Duodenal mucosa (tissue), 2 donors: ENCODE measurements around the gene SGIP1.
A peak's percentile ranks its signal among the peaks of the same experiment; 100 is the strongest.

Experiments
- H3K27ac ChIP-seq: one replicate; pipeline ENCODE4 v1.7.0; 2013; ENCODE audit warnings: low read depth, low read length
- H3K27me3 ChIP-seq, 2 donors: one replicate each; pipeline ENCODE4 v1.7.0; 2013; ENCODE audit warnings: low read length in 2 of 2, control low read depth in 1 of 2; ENCODE audit not compliant: insufficient read depth in 2 of 2, control insufficient read depth in 1 of 2
- H3K36me3 ChIP-seq, 2 donors: one replicate each; pipeline ENCODE4 v1.7.0; 2013; ENCODE audit warnings: low read length in 2 of 2, control low read depth in 1 of 2; ENCODE audit not compliant: insufficient read depth in 2 of 2, control insufficient read depth in 1 of 2
- H3K4me1 ChIP-seq, 2 donors: one replicate each; pipeline ENCODE4 v1.7.0; 2013; ENCODE audit warnings: low read length in 2 of 2, control low read depth in 1 of 2; ENCODE audit not compliant: insufficient read depth in 2 of 2, control insufficient read depth in 1 of 2
- H3K4me3 ChIP-seq, 2 donors: one replicate each; pipeline ENCODE4 v1.7.0; 2013; ENCODE audit warnings: low read length in 2 of 2, low read depth in 1 of 2
- H3K9ac ChIP-seq, 2 donors: one replicate each; pipeline ENCODE4 v1.7.0; 2013; ENCODE audit warnings: low read length in 2 of 2, low read depth in 1 of 2
- H3K9me3 ChIP-seq, 2 donors: one replicate each; pipeline ENCODE4 v1.7.0; 2013; ENCODE audit warnings: low read length in 2 of 2, control low read depth in 1 of 2; ENCODE audit not compliant: control insufficient read depth in 1 of 2

Gene SGIP1

GRCh38 chr1:66533804-66534740, at the start of gene SGIP1:
SGIP1 (plus strand) TSS chr1:66534153; CDS start chr1:66534359, 206 bp downstream.
- Histone ChIP-seq H3K4me1 (peaks cover 0 to 4% of the 10 kb centered on the region in 2 donors), H3K27ac (peak within 1 kb of the TSS; percentile 58), H3K27me3 (peaks cover 21 to 28% of the 10 kb centered on the region in 2 donors)

GRCh38 chr1:66489151-66489550, 44.8 kb upstream of the SGIP1 start:
- H3K9ac ChIP-seq = no peak overlapping the region
- no peaks in the 10 kb centered on the region for H3K36me3 ChIP-seq
- no peaks in the 10 kb centered on the region for H3K4me1 ChIP-seq
- no peaks in the 10 kb centered on the region for H3K27me3 ChIP-seq
- H3K4me3 ChIP-seq = no peak overlapping the region
- no peak overlapping the region for H3K27ac ChIP-seq
- no peaks in the 10 kb centered on the region for H3K9me3 ChIP-seq

More at GRCh38 chr1:66533804-66534740, at the start of gene SGIP1:
- Histone ChIP-seq H3K9ac (peak within 1 kb of the TSS in 1 of 2 donors; percentile 27), H3K9me3 (no peaks in the 10 kb centered on the region), H3K36me3 (no peaks in the 10 kb centered on the region), H3K4me3 (peak within 1 kb of the TSS; percentile 51 to 57)

GRCh38 chr1:66489972-66490601, 43.9 kb upstream of the SGIP1 start:
- Histone ChIP-seq H3K27ac (no peak overlapping the region), H3K9ac (no peak overlapping the region), H3K4me1 (no peaks in the 10 kb centered on the region), H3K36me3 (no peaks in the 10 kb centered on the region), H3K27me3 (no peaks in the 10 kb centered on the region), H3K4me3 (no peak overlapping the region), H3K9me3 (no peaks in the 10 kb centered on the region)

- H3K9me3 ChIP-seq = no peaks in the 10 kb centered on the region
- H3K36me3 ChIP-seq = no peaks in the 10 kb centered on the region
- no peak overlapping the region for H3K9ac ChIP-seq
- H3K27ac ChIP-seq = no peak overlapping the region
- no peaks in the 10 kb centered on the region for H3K27me3 ChIP-seq
- H3K4me3 ChIP-seq = no peak overlapping the region
- no peaks in the 10 kb centered on the region for H3K4me1 ChIP-seq
Observed at GRCh38 chr1:66490816-66491215, 43.1 kb upstream of the SGIP1 start.

GRCh38 chr1:66492424-66492823, 41.5 kb upstream of the SGIP1 start:
- H3K9me3 ChIP-seq = no peaks in the 10 kb centered on the region
- no peak overlapping the region for H3K4me3 ChIP-seq
- H3K27me3 ChIP-seq = no peaks in the 10 kb centered on the region
- no peak overlapping the region for H3K9ac ChIP-seq
- H3K27ac ChIP-seq = no peak overlapping the region
- no peaks in the 10 kb centered on the region for H3K36me3 ChIP-seq
- H3K4me1 ChIP-seq = no peaks in the 10 kb centered on the region

- no peaks in the 10 kb centered on the region for H3K36me3 ChIP-seq
- no peaks in the 10 kb centered on the region for H3K27me3 ChIP-seq
- H3K4me1 ChIP-seq = no peaks in the 10 kb centered on the region
- H3K9me3 ChIP-seq = no peaks in the 10 kb centered on the region
- no peak overlapping the region for H3K27ac ChIP-seq
- H3K9ac ChIP-seq = no peak overlapping the region
- H3K4me3 ChIP-seq = no peak overlapping the region
Observed at GRCh38 chr1:66493731-66494130, 40.2 kb upstream of the SGIP1 start.

- H3K27ac ChIP-seq = no peak overlapping the region
- no peak overlapping the region for H3K4me3 ChIP-seq
- H3K9ac ChIP-seq = no peak overlapping the region
- no peaks in the 10 kb centered on the region for H3K4me1 ChIP-seq
- H3K9me3 ChIP-seq = no peaks in the 10 kb centered on the region
- no peaks in the 10 kb centered on the region for H3K36me3 ChIP-seq
- no peaks in the 10 kb centered on the region for H3K27me3 ChIP-seq
Observed at GRCh38 chr1:66494482-66494881, 39.5 kb upstream of the SGIP1 start.

GRCh38 chr1:66495495-66495894, 38.5 kb upstream of the SGIP1 start:
- Histone ChIP-seq H3K9ac (no peak overlapping the region), H3K4me3 (no peak overlapping the region), H3K27me3 (no peaks in the 10 kb centered on the region), H3K27ac (no peak overlapping the region), H3K4me1 (no peaks in the 10 kb centered on the region), H3K9me3 (no peaks in the 10 kb centered on the region), H3K36me3 (no peaks in the 10 kb centered on the region)

GRCh38 chr1:66497910-66498309, 36.0 kb upstream of the SGIP1 start:
- H3K4me3 ChIP-seq = no peak overlapping the region
- H3K27me3 ChIP-seq = no peaks in the 10 kb centered on the region
- no peaks in the 10 kb centered on the region for H3K9me3 ChIP-seq
- no peak overlapping the region for H3K9ac ChIP-seq
- H3K27ac ChIP-seq = no peak overlapping the region
- H3K36me3 ChIP-seq = no peaks in the 10 kb centered on the region
- no peaks in the 10 kb centered on the region for H3K4me1 ChIP-seq

GRCh38 chr1:66500301-66500700, 33.7 kb upstream of the SGIP1 start:
- no peak overlapping the region for H3K4me3 ChIP-seq
- H3K27ac ChIP-seq = no peak overlapping the region
- H3K4me1 ChIP-seq = no peaks in the 10 kb centered on the region
- H3K27me3 ChIP-seq = no peaks in the 10 kb centered on the region
- H3K9ac ChIP-seq = no peak overlapping the region
- H3K36me3 ChIP-seq = no peaks in the 10 kb centered on the region
- H3K9me3 ChIP-seq = no peaks in the 10 kb centered on the region
